ENCODE measurements around the gene EHD3.
A peak's percentile ranks its signal among the peaks of the same experiment; 100 is the strongest.

Gene EHD3

DNA sequence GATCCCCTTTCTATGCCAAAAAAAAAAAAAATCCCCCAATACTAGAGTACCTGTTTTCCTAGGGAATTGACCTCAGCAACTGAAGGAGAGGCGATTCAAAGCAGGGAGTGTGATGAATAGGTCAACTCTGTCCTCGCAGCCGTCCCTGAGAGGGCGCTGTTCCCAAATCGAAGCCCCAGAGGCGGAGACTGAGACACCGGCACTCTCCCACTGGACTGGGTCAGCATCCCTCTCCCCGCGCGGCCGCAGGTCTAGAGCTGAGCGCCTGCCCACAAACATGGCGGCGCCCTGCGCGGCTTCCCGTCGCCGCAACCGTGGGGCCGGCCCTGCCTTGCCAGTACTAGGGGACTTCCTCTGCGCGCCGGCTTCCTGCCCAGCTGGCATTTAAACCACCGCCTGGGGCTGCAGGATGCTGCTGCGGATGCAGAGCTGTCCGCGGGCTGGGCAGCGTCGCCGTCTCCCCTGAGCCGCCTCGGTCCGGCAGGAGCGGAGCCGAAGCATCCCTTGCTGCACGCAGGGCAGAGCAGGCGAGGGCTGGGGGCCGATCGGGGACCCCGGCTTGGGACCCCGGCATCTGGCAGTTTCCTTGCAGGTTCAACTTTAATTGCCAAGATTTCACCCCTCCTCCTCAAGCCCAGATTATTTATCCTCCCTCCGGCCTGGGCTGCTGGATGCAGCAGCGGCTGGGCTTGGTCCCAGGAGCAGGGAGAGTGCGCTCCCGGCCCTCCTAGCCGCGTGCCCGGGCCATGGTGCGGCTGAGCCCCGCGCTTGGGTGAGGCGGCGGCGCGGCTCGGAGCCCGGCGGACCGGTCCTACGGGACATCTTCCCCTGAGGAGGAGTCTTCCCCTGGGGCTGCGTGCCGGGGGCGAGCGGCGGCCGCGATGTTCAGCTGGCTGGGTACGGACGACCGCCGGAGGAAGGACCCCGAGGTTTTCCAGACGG, at the start of gene EHD3:
TSS of gene EHD3 (plus strand) at position 412 of the 942 bp plus-strand sequence. CDS start at position 882, 470 bp downstream.
- DNase-seq (ENCODE audit: low read depth) = peak; percentile 87
- TF ChIP-seq, protein P1, sequence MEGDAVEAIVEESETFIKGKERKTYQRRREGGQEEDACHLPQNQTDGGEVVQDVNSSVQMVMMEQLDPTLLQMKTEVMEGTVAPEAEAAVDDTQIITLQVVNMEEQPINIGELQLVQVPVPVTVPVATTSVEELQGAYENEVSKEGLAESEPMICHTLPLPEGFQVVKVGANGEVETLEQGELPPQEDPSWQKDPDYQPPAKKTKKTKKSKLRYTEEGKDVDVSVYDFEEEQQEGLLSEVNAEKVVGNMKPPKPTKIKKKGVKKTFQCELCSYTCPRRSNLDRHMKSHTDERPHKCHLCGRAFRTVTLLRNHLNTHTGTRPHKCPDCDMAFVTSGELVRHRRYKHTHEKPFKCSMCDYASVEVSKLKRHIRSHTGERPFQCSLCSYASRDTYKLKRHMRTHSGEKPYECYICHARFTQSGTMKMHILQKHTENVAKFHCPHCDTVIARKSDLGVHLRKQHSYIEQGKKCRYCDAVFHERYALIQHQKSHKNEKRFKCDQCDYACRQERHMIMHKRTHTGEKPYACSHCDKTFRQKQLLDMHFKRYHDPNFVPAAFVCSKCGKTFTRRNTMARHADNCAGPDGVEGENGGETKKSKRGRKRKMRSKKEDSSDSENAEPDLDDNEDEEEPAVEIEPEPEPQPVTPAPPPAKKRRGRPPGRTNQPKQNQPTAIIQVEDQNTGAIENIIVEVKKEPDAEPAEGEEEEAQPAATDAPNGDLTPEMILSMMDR (IDR thresholded peaks at IDR 0.05; ENCODE audit: low read length, missing control alignments) = peak; percentile 66
- H3K4me3 ChIP-seq (replicated peaks; ENCODE audit: low read depth, low read length) = peak within 1 kb of the TSS; percentile 67

GRCh38 chr2:31187166-31187565, 46.8 kb upstream of the EHD3 start:
- no peak for DNase-seq (ENCODE audit: low read depth)
- no peak overlapping the region for H3K4me3 ChIP-seq (replicated peaks; ENCODE audit: low read depth, low read length)
- TF ChIP-seq, protein P1 (IDR thresholded peaks at IDR 0.05; ENCODE audit: low read length, missing control alignments) = no peak

GRCh38 chr2:31188131-31188530, 45.8 kb upstream of the EHD3 start:
- DNase-seq (ENCODE audit: low read depth) = no peak
- no peak overlapping the region for H3K4me3 ChIP-seq (replicated peaks; ENCODE audit: low read depth, low read length)
- TF ChIP-seq, protein P1 (IDR thresholded peaks at IDR 0.05; ENCODE audit: low read length, missing control alignments) = no peak

DNA sequence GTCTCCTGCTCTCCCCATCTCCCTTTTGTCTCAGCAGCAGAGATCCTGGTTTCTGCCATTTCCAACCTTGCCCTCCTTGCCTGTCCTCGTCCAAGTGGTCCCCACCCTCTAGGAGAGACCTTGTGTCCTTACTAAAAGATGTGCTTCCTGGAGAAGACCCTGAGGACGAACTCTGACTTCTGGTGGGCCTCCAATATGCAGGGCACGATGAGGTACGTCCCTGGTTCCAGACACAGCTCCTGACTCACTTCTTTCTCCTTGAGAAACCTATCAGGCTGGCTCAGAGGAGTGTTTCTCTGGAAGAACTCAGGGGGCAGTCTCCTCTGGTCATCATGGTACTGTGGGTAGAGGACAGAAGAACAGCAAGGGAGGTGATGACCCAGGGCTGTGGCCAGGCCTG, 44.8 kb upstream of the EHD3 start:
- no peak for DNase-seq (ENCODE audit: low read depth)
- TF ChIP-seq, protein P1 (IDR thresholded peaks at IDR 0.05; ENCODE audit: low read length, missing control alignments) = no peak
- no peak overlapping the region for H3K4me3 ChIP-seq (replicated peaks; ENCODE audit: low read depth, low read length)

GRCh38 chr2:31190188-31190587, 43.8 kb upstream of the EHD3 start:
- DNase-seq (ENCODE audit: low read depth) = no peak
- TF ChIP-seq, protein P1 (IDR thresholded peaks at IDR 0.05; ENCODE audit: low read length, missing control alignments) = no peak
- H3K4me3 ChIP-seq (replicated peaks; ENCODE audit: low read depth, low read length) = no peak overlapping the region

DNA sequence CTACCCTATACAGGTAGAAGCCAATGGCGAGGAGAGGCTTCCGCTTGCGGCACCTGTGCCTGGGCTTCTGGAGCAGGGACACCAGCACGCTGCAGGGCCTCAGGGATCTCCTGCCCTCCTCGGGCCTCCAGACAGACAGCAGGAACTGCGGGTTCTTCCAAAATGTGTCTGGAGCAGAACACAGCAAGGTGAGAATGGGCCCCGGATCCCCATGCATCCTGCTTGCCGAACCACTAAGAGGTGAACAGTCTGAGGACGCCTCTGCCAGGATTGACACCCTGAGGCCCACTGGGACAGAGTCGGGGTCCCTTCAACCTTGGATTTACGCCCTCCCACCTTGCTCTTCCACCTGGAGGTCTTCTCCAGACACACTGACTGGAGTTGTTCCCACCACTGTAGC, 42.0 kb upstream of the EHD3 start:
- no peak overlapping the region for H3K4me3 ChIP-seq (replicated peaks; ENCODE audit: low read depth, low read length)
- no peak for DNase-seq (ENCODE audit: low read depth)
- TF ChIP-seq, protein P1 (IDR thresholded peaks at IDR 0.05; ENCODE audit: low read length, missing control alignments) = no peak
